Ishikawa (cell line): ENCODE data around the gene ABT1.
A peak's percentile ranks its signal among the peaks of the same experiment; 100 is the strongest.

ENCODE experiments used
- CEBPB ChIP-seq: IDR thresholded peaks from 2 replicates; pipeline ENCODE4 v1.6.1; 2012
- CREB1 ChIP-seq: IDR thresholded peaks from 2 replicates; pipeline ENCODE4 v1.6.1; 2012; ENCODE audit warnings: low read depth
- EGR1 ChIP-seq: IDR thresholded peaks from 2 replicates; pipeline ENCODE4 v1.6.1; 2012
- EP300 ChIP-seq: IDR thresholded peaks from 2 replicates; pipeline ENCODE4 v1.6.1; 2012; ENCODE audit warnings: borderline replicate concordance
- FOXM1 ChIP-seq: IDR thresholded peaks from 2 replicates; pipeline ENCODE4 v1.6.1; 2012; ENCODE audit warnings: low read depth, borderline replicate concordance
- MAX ChIP-seq: IDR thresholded peaks from 2 replicates; pipeline ENCODE4 v1.6.1; 2012
- NFIC ChIP-seq: IDR thresholded peaks from 2 replicates; pipeline ENCODE4 v1.6.1; 2012
- RAD21 ChIP-seq: IDR thresholded peaks from 2 replicates; pipeline ENCODE4 v1.6.1; 2012; ENCODE audit warnings: low read depth
- TAF1 ChIP-seq: IDR thresholded peaks from 2 replicates; pipeline ENCODE4 v1.6.1; 2012; ENCODE audit warnings: low read depth, mild to moderate bottlenecking
- TCF12 ChIP-seq: IDR thresholded peaks from 2 replicates; pipeline ENCODE4 v1.6.1; 2012; ENCODE audit warnings: low read depth
- TEAD4 ChIP-seq: IDR thresholded peaks from 2 replicates; pipeline ENCODE4 v1.6.1; 2012
- YY1 ChIP-seq: IDR thresholded peaks from 2 replicates; pipeline ENCODE4 v1.6.1; 2012; ENCODE audit warnings: low read depth
- ZBTB7A ChIP-seq: IDR thresholded peaks from 2 replicates; pipeline ENCODE4 v1.6.1; 2012; ENCODE audit warnings: low read depth
- TF ChIP-seq, protein P1 (sequence below): IDR thresholded peaks from 2 replicates; pipeline ENCODE4 v1.6.1; 2012
- TF ChIP-seq, protein P2 (sequence below): IDR thresholded peaks from 2 replicates; pipeline ENCODE4 v1.6.1; 2012; ENCODE audit warnings: low read depth, mild to moderate bottlenecking

ABT1 gene

DNA sequence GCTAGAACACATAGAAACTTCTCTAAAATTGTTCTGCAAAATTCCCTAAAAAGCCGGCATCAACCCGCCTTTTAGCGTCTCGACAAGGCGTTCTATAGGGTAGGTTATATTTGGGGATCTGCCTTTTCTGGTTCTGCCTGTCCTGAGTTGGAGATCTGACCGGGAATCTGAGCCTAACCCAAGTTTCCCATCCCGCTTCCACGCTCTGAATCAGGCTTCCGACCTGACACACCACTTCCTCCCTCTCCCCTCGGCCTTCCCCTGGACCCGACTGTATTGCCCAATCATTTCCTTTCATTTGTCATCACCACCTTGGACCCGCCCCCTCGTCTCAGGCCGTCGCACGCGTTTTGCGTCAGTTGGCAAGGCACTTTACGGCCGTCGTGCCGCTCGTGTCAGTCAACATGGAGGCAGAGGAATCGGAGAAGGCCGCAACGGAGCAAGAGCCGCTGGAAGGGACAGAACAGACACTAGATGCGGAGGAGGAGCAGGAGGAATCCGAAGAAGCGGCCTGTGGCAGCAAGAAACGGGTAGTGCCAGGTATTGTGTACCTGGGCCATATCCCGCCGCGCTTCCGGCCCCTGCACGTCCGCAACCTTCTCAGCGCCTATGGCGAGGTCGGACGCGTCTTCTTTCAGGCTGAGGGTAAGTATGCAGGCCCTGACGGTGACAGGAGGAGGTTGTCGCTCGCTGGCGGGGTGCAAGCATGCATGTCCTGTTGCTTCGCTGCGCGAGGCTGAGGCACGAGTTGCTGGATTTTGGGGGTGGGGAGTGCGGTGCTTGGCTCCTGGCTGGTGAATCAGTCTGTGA, at the start of gene ABT1:
Gene ABT1 (plus strand): TSS at position 375 of the 810 bp plus-strand sequence. CDS start 30 bp downstream, at position 405.
- no peak for TF ChIP-seq RAD21
- peak; percentile 88 for TF ChIP-seq MAX
- TF ChIP-seq, protein P1, sequence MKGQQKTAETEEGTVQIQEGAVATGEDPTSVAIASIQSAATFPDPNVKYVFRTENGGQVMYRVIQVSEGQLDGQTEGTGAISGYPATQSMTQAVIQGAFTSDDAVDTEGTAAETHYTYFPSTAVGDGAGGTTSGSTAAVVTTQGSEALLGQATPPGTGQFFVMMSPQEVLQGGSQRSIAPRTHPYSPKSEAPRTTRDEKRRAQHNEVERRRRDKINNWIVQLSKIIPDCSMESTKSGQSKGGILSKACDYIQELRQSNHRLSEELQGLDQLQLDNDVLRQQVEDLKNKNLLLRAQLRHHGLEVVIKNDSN, result no peak; the same call in 1 of the 2 replicates
- peak; percentile 97 for TF ChIP-seq CEBPB
- TF ChIP-seq EP300, result no peak; the same call in 1 of the 2 replicates
- no peak for TF ChIP-seq ZBTB7A
- no peak for TF ChIP-seq TEAD4
- TF ChIP-seq FOXM1, result no peak
- TF ChIP-seq CREB1, result peak; percentile 98
- TF ChIP-seq YY1, result peak; percentile 94
- peak; percentile 90 for TF ChIP-seq TAF1
- TF ChIP-seq EGR1, result 0 out of 2 replicates have a peak, but pooled peaks have one; percentile 43
- TF ChIP-seq, protein P2, sequence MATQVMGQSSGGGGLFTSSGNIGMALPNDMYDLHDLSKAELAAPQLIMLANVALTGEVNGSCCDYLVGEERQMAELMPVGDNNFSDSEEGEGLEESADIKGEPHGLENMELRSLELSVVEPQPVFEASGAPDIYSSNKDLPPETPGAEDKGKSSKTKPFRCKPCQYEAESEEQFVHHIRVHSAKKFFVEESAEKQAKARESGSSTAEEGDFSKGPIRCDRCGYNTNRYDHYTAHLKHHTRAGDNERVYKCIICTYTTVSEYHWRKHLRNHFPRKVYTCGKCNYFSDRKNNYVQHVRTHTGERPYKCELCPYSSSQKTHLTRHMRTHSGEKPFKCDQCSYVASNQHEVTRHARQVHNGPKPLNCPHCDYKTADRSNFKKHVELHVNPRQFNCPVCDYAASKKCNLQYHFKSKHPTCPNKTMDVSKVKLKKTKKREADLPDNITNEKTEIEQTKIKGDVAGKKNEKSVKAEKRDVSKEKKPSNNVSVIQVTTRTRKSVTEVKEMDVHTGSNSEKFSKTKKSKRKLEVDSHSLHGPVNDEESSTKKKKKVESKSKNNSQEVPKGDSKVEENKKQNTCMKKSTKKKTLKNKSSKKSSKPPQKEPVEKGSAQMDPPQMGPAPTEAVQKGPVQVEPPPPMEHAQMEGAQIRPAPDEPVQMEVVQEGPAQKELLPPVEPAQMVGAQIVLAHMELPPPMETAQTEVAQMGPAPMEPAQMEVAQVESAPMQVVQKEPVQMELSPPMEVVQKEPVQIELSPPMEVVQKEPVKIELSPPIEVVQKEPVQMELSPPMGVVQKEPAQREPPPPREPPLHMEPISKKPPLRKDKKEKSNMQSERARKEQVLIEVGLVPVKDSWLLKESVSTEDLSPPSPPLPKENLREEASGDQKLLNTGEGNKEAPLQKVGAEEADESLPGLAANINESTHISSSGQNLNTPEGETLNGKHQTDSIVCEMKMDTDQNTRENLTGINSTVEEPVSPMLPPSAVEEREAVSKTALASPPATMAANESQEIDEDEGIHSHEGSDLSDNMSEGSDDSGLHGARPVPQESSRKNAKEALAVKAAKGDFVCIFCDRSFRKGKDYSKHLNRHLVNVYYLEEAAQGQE, result no peak
- peak; percentile 34; the same call in 1 of the 2 replicates for TF ChIP-seq NFIC
- peak; percentile 75 for TF ChIP-seq TCF12

DNA sequence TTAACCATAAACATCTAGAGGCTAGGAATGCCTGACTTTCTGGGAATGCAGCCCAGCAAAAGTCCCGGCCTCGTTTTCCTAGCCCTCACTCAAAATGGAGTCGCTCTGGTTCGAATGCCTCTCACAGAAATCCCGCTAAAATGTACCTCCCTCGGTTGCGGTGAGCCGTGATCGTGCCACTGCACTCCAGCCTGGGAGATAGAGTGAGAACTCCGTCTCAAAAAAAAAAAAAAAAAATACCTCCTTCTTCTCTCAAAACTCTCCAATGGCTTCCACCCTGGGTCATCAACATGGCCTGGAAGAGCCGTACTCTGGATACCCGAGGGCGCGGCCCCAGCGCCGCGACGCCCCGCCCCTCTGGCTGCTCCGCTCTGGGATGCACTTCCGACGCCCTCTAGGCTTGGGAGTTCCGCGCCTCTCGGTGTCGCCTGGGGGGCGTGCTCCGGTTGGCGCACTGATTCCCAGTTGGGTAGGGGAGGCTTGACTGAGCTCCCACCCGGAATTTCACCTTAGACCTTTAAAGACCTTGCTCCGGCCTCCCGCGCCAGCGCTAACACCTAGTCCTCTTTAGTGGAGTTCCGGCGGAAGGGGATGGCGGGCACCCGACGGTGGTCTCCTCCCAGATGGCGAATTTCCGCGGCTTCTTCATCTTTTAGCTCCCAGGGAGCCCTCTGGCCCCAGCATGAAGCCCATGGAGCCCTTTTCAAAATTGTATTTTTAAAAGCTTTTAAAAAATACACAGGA, 46.3 kb upstream of the ABT1 start:
- TF ChIP-seq, protein P2, result no peak
- TF ChIP-seq FOXM1, result no peak
- TF ChIP-seq NFIC, result no peak
- no peak for TF ChIP-seq EP300
- TF ChIP-seq CEBPB, result no peak
- peak; percentile 69 for TF ChIP-seq MAX
- TF ChIP-seq TAF1, result peak; percentile 46; the same call in 1 of the 2 replicates
- no peak for TF ChIP-seq CREB1
- no peak for TF ChIP-seq RAD21
- TF ChIP-seq TCF12, result no peak
- TF ChIP-seq EGR1, result no peak
- TF ChIP-seq TEAD4, result no peak
- TF ChIP-seq, protein P1, result no peak
- TF ChIP-seq ZBTB7A, result peak; percentile 55; the same call in 1 of the 2 replicates
- peak; percentile 76 for TF ChIP-seq YY1

- TF ChIP-seq RAD21, result no peak
- TF ChIP-seq TCF12, result no peak
- no peak for TF ChIP-seq MAX
- no peak for TF ChIP-seq FOXM1
- TF ChIP-seq TEAD4, result no peak
- TF ChIP-seq TAF1, result no peak
- TF ChIP-seq, protein P1, result no peak
- TF ChIP-seq EGR1, result no peak
- TF ChIP-seq ZBTB7A, result no peak
- TF ChIP-seq EP300, result no peak
- TF ChIP-seq CEBPB, result no peak
- no peak for TF ChIP-seq YY1
- TF ChIP-seq CREB1, result no peak
- TF ChIP-seq NFIC, result no peak
- TF ChIP-seq, protein P2, result no peak
Observed at GRCh38 chr6:26552205-26552604, 44.5 kb upstream of the ABT1 start.
